Endodermal cell (in vitro differentiated cells): Measurements from ENCODE around the gene NDFIP1. TPM values are rescaled to one million over a fixed set of nuclear protein-coding genes. Genes with fewer than 3 reads are reported as not detected.
A peak's percentile ranks its signal among the peaks of the same experiment; 100 is the strongest.
"Not testable (repeated sequence)": the region's sequence is repeated elsewhere in the genome, so short reads cannot be mapped to it uniquely, and the experiment has no call there.

Experiments used
- DNase-seq: peaks from one replicate; pipeline ENCODE4 v3.0.0-alpha.2; 2017
- H3K27ac ChIP-seq: 2 replicates; pipeline ENCODE4 v1.5.1; 2013; ENCODE audit warnings: mild to moderate bottlenecking, low read depth, low read length, moderate library complexity
- H3K27me3 ChIP-seq: 2 replicates; pipeline ENCODE4 v1.6.1; 2013; ENCODE audit warnings: mild to moderate bottlenecking, low read length, moderate library complexity; ENCODE audit not compliant: insufficient read depth, control insufficient read depth, poor library complexity, severe bottlenecking
- H3K36me3 ChIP-seq: 2 replicates; pipeline ENCODE4 v1.7.0; 2013; ENCODE audit warnings: mild to moderate bottlenecking, low read length, moderate library complexity; ENCODE audit not compliant: control insufficient read depth, insufficient read depth
- H3K4me1 ChIP-seq: one replicate; pipeline ENCODE4 v1.7.0; 2013; ENCODE audit warnings: low read length; ENCODE audit not compliant: control insufficient read depth, insufficient read depth
- H3K4me3 ChIP-seq: 2 replicates; pipeline ENCODE4 v1.5.1; 2013; ENCODE audit warnings: mild to moderate bottlenecking, low read length, moderate library complexity
- H3K9ac ChIP-seq: 2 replicates; pipeline ENCODE4 v1.6.1; 2013; ENCODE audit warnings: mild to moderate bottlenecking, low read length, moderate library complexity; ENCODE audit not compliant: poor library complexity, severe bottlenecking; ENCODE audit errors: extremely low read depth
- H3K9me3 ChIP-seq: 2 replicates; pipeline ENCODE4 v1.6.1; 2013; ENCODE audit warnings: mild to moderate bottlenecking, low read length, moderate library complexity; ENCODE audit not compliant: control insufficient read depth
- H3K27ac Mint-ChIP-seq: 2 replicates; pipeline ENCODE4 v1.8.0; 2020; ENCODE audit warnings: mixed read lengths
- H3K27me3 Mint-ChIP-seq: 2 replicates; pipeline ENCODE4 v1.8.0; 2021; ENCODE audit warnings: mild to moderate bottlenecking, mixed read lengths; ENCODE audit not compliant: insufficient read depth
- H3K36me3 Mint-ChIP-seq: 2 replicates; pipeline ENCODE4 v1.8.0; 2020; ENCODE audit warnings: low read depth, mixed read lengths
- H3K4me1 Mint-ChIP-seq: 2 replicates; pipeline ENCODE4 v1.8.0; 2020; ENCODE audit warnings: mixed read lengths
- H3K4me3 Mint-ChIP-seq: 2 replicates; pipeline ENCODE4 v1.8.0; 2020; ENCODE audit warnings: mild to moderate bottlenecking, moderate library complexity, mixed read lengths
- H3K9me3 Mint-ChIP-seq: 2 replicates; pipeline ENCODE4 v1.8.0; 2020; ENCODE audit warnings: mild to moderate bottlenecking, mixed read lengths
- CTCF ChIP-seq: fragments of 200-600 bp; sonication (generic); conservative IDR thresholded peaks from 2 replicates; pipeline ENCODE4 v1.5.0; 2021; ENCODE audit warnings: antibody characterized with exemption, mild to moderate bottlenecking
- WGBS, 2 experiments: methylation state at CpG; one replicate each; pipeline versions ENCODE4 v1.1.5 to v1.1.7; 2013; ENCODE audit warnings: missing lambda C conversion rate in 2 of 2, mixed read lengths in 1 of 2; ENCODE audit not compliant: insufficient coverage in 1 of 2, insufficient read length in 1 of 2; 5-methylcytosine and 5-hydroxymethylcytosine counted together
- total RNA-seq, 2 donors: library from RNA; stranded (reverse); fragmentation: NEBNext Ultra II Directional in 1 of 2; extraction: Animal tissue kit (Norgen Biotek cat#: 25700) in 1 of 2; gene quantifications; 2 replicates in 1 of 2; 3 replicates in 1 of 2; pipeline ENCODE4 v1.2.1, GENCODE V29; 2021

NDFIP1 gene
- total RNA-seq, 2 donors from 2014 or later: 46.2 to 49.0 TPM

- no peak overlapping the region for H3K4me3 Mint-ChIP-seq
- H3K27me3 Mint-ChIP-seq: peaks cover 17% of the 10 kb centered on the region
- H3K4me1 Mint-ChIP-seq: peaks cover 52% of the 10 kb centered on the region
- Histone ChIP-seq H3K27me3 (no peaks in the 10 kb centered on the region), H3K4me3 (no peak overlapping the region), H3K4me1 (peaks cover 19% of the 10 kb centered on the region), H3K9me3 (peaks cover 11% of the 10 kb centered on the region), H3K27ac (no peak overlapping the region), H3K9ac (no peak overlapping the region), H3K36me3 (no peaks in the 10 kb centered on the region)
- peaks cover 3% of the 10 kb centered on the region for H3K9me3 Mint-ChIP-seq
- H3K36me3 Mint-ChIP-seq: no peaks in the 10 kb centered on the region
- DNase-seq: no peak
- no peak overlapping the region for H3K27ac Mint-ChIP-seq
- no peak for TF ChIP-seq CTCF
These were observed 22.4 kb upstream of the NDFIP1 start for GRCh38 chr5:142086229-142086628.

DNA sequence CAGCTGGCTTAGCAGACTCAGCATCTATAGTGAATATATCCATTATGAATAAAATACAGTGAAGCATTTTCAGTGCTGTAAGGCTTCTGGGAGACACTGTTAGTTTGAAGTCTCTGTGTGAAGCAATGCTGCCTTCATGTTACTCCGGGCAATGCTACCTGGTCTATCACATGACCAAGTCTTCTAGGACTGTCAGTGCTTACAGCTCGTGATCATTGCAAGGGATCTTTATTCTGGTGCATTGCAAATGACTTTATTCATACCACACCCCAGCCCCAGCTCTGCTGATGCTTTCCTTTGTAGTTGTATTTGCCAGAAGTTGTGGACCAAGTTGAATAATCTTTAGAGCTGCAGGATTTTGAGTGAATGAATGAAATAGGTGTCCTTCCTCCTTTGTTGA lies 21.9 kb upstream of the NDFIP1 start:
- no peaks in the 10 kb centered on the region for H3K36me3 ChIP-seq
- Mint-ChIP-seq H3K27ac (no peak overlapping the region), H3K36me3 (no peaks in the 10 kb centered on the region), H3K4me1 (peaks cover 54% of the 10 kb centered on the region), H3K27me3 (peaks cover 17% of the 10 kb centered on the region), H3K4me3 (no peak overlapping the region), H3K9me3 (peaks cover 3% of the 10 kb centered on the region)
- TF ChIP-seq CTCF: no peak
- no peak overlapping the region for H3K27ac ChIP-seq
- no peaks in the 10 kb centered on the region for H3K27me3 ChIP-seq
- 80 to 94% methylated on average over 2 of the region's 2 CpGs for WGBS, 2 experiments
- no peak overlapping the region for H3K9ac ChIP-seq
- no peak overlapping the region for H3K4me3 ChIP-seq
- peaks cover 19% of the 10 kb centered on the region for H3K4me1 ChIP-seq
- peak; percentile 29 for DNase-seq
- peaks cover 9% of the 10 kb centered on the region for H3K9me3 ChIP-seq

- TF ChIP-seq CTCF: no peak
- Histone ChIP-seq H3K4me3 (no peak overlapping the region), H3K27me3 (no peaks in the 10 kb centered on the region), H3K4me1 (peaks cover 16% of the 10 kb centered on the region), H3K27ac (no peak overlapping the region), H3K9me3 (no peaks in the 10 kb centered on the region), H3K36me3 (no peaks in the 10 kb centered on the region), H3K9ac (no peak overlapping the region)
- DNase-seq: peak; percentile 35
- no peaks in the 10 kb centered on the region for H3K36me3 Mint-ChIP-seq
- peaks cover 17% of the 10 kb centered on the region for H3K27me3 Mint-ChIP-seq
- no peak overlapping the region for H3K27ac Mint-ChIP-seq
- no peaks in the 10 kb centered on the region for H3K9me3 Mint-ChIP-seq
- 93 to 96% methylated on average over 10 to 12 of the region's 12 CpGs for WGBS, 2 experiments
- H3K4me3 Mint-ChIP-seq: no peak overlapping the region
- peaks cover 48% of the 10 kb centered on the region for H3K4me1 Mint-ChIP-seq
These were observed 20.5 kb upstream of the NDFIP1 start for GRCh38 chr5:142087920-142088679.

GRCh38 chr5:142088855-142089479 lies 19.6 kb upstream of the NDFIP1 start:
- peaks cover 16% of the 10 kb centered on the region for H3K4me1 ChIP-seq
- not testable (repeated sequence) for H3K9me3 ChIP-seq, H3K36me3 ChIP-seq, H3K27ac Mint-ChIP-seq, H3K36me3 Mint-ChIP-seq, H3K27me3 ChIP-seq, H3K4me3 ChIP-seq, H3K9me3 Mint-ChIP-seq, H3K27ac ChIP-seq, H3K9ac ChIP-seq, H3K4me3 Mint-ChIP-seq
- peaks cover 17% of the 10 kb centered on the region for H3K27me3 Mint-ChIP-seq
- WGBS, 2 experiments: 80 to 87% methylated on average over 12 to 15 of the region's 15 CpGs
- peak; percentile 28 for DNase-seq
- H3K4me1 Mint-ChIP-seq: peaks cover 43% of the 10 kb centered on the region
